Measurements from ENCODE around the gene SCRN2.

Gene SCRN2

DNA sequence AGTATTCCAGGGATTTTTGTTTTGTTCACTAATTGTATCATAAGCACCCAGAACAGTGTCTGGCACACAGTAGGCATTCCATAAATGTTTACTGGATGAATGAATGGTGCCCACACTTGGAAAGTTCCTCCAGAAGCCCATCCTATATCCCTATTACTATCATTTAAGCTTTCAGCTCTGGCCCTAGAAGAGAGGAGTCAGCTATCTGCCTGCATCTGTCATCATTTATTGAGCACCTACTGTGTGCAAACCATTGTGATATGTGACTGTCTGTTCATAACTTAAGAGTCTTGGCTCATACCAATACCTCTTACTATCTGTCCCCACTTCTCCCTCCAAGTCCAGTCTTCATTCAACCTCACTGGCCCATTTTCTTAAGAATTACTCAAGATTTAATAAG, 30.0 kb upstream of the SCRN2 start:
- no peak for DNase-seq

DNA sequence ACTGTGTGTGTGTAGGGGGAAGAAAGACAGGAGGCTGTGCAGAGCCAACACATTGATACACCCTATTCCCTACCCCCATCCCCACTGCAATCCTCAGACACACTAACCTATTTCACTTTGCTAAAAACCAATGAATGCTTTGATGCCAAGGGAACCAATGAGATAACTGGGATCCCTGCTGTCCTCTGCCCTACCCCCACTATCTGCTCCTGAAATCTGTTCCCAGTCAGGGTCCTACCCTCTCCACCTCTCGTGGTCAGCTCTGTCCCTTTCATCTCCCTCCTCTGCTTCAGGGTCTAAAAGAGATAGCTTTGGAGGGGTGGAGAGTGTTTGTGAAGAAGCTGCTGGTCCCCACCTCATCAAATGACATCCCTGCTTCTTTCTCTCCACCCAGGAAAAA, 29.0 kb upstream of the SCRN2 start:
- DNase-seq, result no peak

DNA sequence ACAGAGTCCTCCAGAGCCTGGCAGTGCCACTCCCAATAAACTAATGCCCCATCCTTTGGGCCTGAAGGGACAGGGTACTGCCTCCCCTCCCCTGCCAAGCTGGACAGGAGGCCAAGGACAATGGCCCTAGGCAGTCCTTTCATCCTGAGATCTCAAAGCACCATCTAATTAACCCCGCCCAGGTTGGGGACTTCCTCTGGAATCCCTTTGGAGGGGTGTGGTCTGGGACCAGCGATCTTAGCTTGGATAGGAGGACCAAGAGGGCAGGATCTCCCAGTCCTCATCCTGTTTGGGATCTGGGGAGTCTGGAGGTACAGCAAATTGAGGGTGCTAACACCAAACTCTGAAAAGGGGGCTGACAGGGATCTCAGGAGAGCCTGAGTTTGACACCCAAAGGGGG, 28.0 kb upstream of the SCRN2 start:
- DNase-seq, result no peak

DNA sequence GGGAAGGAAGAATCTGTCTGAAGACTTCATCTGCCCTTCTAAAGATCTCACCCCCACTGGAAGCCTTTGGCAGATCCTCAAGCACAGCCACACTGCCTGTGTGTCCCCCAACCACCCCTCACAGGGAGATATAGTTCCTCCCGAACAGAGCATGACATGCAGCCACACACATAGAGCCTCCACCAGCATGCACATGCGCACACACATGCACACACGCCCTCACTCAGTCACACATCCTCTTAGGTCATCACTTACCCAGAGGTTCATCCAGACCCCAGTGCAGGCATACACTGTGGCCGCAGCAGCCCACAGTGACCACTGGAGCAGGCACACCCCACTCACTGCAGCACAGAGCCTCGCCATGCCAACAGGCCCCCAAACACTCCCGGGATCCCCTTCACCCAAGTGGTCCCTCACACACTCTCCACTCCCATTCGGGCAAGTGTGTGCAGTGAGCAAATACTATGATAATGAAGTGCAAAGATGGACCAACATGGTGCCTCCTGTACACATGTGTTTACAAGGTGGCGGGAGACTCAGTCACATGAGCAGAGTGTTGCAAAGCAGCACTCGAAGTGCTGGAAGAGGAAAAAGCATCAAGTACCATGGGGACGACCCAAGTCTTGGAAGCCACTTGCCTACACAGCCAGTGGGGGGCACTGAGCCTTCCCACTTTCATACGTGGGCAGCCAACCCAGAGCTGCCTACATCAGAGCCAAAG, 26.9 kb upstream of the SCRN2 start:
- no peak for DNase-seq

DNA sequence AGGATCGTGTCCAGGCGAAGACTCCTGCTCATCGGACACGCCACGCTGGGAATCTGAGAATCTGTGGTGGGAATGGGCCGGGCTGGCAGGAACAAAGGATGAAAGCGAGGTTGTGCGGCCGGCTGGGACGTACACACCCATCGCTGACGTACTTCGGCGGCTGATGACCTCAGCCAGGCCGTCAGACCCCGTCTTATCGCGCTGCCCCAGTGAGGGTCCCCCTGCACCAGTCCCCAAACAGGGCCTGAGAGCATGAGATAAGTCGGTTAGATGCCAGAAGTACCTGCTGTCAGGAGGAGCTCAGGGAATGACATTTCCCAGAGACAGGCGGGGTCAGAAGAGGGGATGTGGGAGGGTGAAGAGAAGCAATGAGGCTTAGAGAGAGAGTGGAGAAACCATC, 25.9 kb upstream of the SCRN2 start:
- DNase-seq, result no peak

DNA sequence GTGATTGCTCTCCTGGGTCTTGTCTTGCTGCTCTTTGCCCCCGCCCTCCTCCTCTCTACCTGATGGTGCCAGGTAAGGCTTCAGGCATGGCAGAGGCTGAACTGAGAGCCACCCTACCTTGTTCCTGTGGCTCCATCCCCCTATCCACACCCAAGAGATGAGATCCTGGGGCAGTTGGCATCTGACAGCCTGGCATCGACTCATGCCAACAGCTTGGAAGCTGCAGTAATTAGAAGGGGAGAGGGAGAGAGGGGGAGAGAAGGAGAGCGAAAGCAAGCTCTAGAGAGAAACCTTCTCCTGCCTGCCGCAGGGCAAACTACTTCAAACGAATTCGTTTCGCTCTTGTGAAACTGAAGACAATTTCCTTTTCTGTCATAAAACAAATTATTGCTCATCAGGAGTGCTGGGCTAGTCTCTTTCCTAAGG, 23.7 kb upstream of the SCRN2 start:
- DNase-seq, result peak in 1 of 3 donors; percentile 39

DNA sequence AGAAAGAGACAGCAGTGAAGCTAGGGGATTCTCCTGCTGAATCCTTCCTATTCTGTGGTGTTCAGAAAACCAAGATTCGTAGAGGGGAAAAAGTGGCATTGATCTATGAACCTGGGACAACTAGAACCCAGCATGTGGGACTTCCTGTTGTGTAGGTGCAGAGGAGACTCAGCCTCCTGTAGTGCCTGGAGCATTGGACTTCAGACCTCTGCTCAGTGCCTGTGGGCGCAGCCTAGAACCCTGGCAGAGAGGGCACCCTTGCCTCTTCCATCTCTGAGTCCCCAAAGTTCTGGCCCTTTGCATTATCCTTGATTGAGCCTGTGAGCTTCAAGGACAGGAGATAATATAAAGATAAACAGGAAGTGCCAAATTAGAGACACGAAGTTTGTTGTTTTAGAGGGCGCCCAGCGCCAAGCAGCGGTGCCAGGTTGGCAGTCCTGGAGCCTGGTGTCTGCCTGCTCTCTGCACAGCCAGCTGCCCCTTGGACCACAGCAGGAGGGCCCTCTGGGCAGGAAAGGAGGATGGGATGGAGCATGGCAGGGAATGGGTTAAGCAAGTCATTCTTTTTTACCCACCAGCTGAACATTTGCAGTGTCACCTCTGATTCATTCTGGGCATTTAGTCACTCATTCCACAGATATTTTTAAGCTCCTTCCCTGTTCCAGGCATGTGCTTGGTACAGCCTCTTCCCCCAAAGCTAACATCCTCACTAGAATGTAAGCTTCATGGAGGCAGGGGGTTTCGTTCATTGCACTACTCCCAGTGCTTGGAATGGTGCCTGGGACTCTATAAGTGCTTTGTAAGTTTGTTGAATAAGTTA, 21.8 kb upstream of the SCRN2 start:
- peak; percentile 40 to 62 (median 49) for DNase-seq

DNA sequence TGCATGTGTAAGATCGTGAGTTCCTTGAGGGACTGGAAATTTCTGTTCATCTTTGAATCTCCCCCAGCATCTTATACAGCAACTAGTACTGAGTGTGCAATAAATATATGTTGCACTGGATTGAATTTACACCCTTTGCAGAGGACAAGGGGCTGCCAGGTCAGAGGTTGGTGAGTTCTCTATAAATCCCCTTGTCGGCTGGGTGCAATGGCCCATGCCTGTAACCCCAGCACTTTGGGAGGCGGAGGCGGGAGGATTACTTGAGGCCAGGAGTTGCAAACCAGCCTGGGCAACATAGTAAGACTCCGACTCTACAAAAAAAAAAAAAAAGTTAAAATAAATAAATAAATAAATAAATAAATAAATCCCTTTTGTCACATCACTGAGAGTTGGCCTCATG, 19.3 kb upstream of the SCRN2 start:
- DNase-seq, result no peak

DNA sequence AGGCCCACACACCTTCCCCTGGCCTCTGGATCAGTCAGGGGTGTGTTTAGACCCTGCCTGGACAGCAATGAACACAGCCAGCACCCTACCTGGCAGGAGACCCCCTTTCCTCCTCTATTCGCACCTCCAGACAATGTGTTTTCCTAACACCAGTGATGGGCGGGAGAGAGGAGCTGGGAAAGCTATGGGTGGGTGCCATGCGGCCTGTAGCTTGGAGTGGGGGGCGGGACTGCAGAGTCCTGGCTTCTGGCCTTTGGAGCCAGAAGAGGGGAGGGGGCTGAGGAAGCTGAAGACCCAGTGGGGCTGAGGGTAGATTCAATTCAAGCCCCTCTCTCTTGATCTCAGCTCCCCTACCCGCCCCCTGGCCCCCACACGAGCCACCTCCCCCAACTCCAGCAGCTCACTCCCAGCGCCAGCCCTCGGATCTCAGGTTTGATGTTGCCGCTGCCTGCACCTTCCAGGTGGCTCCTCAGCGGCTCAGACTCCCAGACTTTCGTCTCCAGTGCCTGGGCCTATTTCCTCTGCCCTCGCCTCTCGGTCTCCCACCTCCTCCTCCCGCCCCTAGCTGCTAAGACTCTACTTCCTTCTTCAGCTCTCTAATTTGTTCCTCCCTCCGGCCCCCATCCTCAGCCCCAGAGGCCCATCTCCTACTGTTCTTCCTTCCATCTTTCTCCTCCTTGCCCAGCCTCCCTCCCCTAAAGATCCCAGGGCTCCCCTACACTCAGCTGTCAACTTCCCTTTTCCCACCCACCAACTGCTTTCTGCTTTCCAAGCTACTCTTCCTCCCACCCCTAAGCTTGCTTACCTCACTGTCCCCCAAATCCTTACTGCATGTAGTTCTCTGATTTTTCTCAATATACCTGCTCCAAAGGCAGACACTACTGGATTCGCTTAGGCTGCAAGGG, 16.7 kb upstream of the SCRN2 start:
- DNase-seq, result peak; percentile 53 to 64 (median 54)

DNA sequence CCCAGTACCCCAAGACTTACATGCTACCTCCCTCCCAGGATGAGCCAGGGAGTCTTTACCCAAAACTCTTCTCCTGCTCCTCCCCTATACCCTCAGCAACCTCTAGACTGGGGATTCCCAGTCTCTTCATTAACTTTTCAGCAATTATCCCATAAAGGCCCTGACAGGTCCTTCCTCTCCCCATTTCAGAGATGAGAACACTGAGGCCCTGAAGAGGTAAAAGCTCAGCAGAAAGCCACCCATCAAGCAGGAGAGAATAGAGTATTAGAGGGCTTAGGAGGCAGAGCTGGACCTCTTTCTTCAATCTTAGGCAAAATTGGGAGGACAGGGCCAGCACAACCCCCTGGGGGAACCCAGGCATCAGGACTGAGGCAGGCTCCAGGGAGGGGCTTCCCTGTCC, 15.8 kb upstream of the SCRN2 start:
- DNase-seq, result no peak

DNA sequence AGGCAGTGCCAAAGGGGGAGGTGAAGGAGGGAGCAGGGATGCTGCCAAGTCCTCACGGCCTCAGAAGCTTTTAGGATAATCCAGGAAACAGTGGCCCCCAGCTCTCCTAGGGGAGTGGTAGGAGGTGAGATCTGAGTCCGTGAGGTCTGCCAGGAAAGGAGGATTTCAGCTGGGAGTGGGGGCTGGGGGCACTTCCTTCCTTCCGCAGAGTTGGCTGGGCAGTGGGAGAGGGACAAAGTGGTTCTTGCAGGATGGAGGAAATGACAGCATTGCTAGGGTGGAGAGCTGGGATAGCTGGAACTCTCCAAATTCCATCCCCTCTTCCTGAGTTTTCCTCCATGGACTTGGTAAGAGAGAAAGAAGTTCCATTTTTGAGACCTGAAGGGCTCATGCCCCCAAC, 14.7 kb upstream of the SCRN2 start:
- no peak for DNase-seq

DNA sequence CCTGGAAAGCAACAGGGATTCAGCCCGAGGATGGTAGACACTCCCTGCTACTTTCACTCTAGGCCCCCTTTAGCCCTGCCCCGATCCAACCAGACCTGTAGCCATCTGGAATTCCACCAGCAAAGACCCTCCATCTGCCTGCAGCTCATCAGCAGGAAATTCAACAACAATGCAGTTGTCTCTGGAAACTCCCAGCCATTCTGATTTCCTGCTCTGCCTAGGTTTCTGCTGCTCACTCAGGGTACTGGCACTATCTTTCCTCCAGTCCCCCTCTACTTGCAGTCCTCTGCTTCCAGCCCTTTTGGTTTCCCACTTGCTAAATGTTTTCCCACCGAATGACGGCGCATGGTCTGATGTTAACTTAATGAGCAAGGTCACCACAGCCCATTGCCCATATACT, 12.5 kb upstream of the SCRN2 start:
- no peak for DNase-seq

DNA sequence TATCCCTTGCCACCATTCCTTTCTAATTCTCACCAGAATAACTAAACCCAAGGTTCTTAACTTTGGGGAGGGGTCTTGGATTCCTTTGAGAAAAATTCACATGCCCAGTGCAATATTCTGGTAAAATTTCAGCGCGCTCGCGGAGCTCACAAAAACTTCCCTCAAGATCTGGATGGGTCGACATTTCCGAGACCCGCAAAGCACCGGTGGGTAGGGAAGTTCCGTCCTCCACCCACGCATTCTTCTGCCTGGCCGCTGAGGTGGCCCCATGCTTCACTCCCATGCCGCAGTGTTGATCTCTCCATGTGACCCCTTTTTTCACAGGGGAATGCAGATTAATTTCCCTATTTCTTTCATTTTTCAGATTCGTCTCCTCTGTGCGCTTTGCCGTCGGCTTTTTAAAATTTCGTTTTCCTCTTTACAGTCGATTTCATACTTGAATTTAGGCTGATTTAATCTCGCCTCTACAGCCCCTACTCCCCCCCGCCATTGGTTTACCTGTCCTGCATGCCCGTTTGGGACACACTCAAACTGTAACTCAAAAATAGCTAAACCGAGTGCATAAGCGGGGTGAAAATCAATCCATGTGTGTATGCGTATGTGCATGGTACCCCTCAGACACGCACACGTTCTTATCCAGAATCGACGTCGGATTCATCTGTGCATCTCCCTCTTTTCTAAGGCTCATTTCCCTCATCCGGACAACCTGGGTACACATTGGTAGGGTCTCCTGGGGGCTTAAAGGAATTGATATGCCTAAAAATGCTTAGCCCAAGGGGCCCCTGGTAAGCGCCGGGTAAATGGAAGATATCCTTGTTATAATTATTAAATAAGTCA, 11.3 kb upstream of the SCRN2 start:
- peak; percentile 70 to 80 (median 70) for DNase-seq

DNA sequence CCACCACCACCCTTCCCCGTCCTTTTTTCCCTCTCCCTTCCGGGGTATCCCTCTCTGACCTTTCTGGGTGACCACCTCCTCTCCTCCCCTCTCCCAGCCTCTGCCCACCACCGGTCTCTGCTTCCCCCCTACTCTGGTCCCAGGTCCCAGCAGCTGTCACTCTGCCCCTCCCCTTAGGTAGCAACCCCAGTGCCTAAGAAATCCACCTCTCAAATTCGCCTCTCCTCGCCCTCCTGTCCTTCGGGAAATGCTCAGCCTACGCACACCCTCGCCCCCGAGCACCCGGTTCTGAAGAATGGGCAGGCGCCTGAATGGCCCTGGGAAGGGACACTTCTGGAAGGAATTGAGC, 10.7 kb upstream of the SCRN2 start:
- DNase-seq, result no peak

DNA sequence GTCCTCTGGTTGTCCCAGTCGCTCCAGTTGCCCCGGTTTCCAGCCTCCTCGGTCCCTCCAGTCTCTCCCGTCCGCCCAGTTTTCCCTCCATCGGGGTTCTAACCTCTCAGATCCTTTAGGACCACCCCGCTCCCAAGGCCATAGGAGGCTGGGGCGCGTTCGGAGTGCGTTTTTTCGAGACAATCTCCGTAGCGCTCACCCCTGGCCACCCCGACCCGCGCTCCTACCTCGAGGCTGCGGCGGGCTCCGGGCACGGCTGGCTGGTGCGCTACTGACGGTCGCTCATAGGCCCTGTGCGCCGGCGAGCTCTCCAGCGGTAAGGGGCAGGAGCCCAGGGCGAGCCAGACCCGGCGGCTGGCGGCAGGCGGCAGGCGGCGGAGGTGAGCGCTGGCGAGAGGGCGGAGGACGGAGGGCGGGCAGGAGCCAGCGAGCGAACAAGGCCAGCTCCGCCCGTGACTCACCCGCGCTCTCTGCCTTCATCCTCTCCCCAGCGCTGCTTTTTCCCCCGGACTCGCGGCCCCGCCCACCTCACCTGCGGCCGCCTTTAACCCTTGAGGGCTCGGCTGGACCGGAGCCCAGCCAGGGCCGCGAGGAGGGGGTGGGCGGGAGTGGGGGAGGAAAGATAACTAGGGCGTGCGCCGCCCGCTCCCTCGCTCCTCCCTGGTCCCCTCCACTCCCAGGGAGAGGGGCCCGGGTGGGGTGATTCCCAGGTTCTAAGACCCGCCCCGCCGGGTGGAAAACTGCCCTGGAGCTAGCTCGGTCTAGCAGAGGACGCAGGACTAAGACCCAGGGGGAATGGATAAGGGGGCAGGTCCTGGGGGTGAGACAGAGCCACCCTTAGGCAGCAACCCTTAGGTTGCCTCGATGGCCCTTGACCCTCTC, 9.9 kb upstream of the SCRN2 start, which contains the start of gene SP6:
SP6 (minus strand) TSS at position 472 of the 882 bp plus-strand sequence. CDS start 2,734 bp downstream, outside the sequence.
- peak; percentile 43 to 71 (median 51) for DNase-seq

DNA sequence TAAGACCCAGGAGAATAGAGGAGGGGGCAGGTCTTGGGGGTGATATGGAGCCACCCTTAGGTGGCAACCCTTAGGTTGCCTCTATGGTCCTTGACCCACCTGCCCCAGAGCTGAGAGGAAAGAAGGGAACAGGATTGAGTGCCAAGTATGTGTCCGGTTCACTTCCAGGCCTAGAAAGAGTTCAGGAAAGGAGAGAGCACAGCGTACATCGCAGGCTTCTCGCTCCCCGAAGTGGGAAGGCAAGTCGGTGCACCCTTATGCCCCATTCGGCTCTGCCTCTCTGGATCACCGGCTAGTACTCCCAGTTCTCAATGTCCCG, 9.3 kb upstream of the SCRN2 start:
- DNase-seq, result no peak

DNA sequence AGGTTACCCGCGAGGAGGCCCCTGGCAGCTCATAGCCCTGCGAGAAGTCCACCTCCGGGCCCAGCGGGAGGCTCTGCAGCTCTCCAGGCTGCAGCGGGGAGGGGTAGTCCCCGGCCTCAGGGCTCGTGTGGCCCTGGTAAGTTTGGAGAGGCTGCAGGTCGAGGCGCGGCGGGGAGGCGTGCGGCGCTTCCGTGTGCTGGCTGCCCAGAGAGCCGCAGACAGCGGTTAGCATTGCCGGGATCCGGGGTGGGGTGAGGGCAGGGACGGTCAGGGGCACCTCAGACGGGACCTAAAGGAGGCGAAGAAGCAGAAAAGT, 7.1 kb upstream of the SCRN2 start:
- DNase-seq, result no peak

DNA sequence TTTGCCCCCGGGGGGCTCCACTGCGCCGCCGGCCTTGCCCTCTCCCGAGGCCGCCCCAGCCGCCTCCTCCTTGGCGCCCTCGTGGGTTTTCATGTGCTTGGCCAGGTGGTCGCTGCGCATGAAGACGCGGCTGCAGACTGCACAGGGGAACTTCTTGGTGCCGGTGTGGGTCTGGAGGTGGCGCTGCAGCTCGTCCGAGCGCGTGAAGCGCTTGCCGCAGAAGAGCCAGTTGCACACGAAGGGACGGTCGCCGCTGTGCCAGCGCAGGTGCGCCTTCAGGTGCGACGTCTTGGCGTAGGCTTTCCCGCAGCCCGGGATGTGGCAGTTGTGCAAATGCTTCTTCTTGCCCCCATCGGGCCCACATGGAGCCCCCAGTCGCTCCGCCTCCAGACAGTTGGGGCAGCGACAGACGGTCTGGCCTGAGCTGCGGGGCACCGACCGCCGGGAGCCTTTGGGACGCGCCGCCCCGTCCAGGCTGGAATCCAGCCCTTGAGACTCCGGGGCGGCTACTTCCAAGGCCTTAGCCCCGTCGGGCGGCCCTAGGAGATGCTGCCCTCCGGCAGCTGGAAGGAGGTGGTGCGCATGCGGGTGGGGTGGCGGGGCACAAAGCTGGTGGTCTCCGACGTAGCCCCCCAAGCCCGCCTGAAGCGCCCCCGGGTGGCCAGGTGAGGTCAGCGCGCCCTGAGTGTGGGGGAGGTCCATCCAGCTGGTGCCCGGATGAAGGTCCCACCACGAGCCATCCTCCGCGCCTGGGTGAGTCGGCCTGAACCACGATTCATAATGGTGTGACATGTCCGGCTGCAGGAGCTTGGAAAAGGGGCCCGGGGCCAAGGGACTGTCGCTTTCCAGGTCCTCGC, 6.5 kb upstream of the SCRN2 start:
- peak in 1 of 3 donors; percentile 54 for DNase-seq

DNA sequence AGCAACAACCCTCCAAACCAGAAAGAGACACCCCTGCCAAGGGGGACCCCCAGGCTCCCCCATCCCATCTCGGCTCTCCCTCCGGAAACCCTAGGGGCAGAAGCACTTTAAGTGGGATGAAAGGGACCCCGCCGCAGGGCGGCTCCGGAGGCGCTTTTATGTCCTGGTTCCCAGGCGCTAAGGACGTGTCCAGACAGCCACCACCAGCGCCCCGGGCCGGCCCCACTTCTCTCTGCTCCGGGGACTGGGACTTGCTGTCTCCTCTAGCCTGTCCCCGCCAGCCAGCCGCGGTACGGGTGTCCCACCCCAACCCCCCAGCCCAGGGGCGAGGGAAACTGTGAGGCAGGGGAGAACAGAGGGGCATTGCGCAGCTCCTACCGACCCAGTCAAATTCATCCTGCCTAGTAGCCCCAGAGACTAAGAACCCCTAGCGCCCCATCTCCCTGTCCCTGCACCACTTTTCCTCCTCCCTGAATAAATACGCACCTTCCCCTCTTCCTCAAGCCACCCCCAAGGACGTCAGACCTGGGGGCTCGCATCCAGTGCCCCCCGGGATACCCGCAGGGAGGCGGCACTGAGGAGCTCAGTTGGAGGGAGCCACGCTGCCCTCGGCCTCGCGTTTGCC, 5.8 kb upstream of the SCRN2 start:
- no peak for DNase-seq

DNA sequence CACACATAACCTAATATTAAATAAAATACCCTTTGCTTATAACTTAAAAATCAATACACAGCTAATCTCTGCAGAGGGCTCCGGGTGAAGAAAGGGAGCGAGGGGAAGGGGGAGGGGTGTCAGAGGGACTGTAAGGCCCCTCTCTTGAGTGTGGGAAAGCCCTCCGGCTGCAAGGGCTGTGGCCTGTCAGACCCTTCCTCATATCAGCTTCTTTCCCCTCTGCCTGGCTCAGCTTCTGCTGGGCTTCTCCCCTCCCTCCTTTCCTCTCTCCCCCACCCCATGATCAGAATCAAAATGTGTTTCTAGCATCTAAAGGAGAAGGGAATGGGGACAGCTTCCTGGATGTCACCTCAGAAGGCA, 4.6 kb upstream of the SCRN2 start:
- DNase-seq, result no peak

Data from suppressor macrophage treated with lipopolysaccharide for 1 hour (primary cell).